Measurements from ENCODE around the gene ARMC8.

Gene ARMC8

DNA sequence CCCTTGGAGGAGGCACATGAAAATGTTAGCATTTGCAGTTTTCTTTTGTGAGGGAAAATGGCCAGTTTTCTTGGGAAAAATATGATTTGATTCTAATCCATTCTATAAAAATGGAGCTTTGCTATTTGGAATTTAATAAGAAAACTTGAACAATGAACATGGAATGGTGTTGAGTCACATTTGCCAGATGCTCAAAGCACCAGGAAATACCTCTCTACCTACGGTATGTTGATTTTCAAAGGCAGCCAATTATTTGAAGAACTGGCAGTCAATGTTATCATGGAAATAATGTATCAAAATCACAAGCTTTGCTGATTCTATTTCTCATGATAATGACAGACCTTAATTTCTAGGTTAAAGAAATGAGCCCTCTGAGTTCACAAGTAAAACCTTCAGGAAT is 127.7 kb downstream of the ARMC8 start:
- Histone ChIP-seq H3K9ac (ENCODE audit: low read depth, low read length) (no peak overlapping the region), H3K4me3 (ENCODE audit: low read length) (no peak overlapping the region), H3K27me3 (ENCODE audit: insufficient read depth, low read length) (no peaks in the 10 kb centered on the region), H3K36me3 (ENCODE audit: insufficient read depth, low read depth, low read length) (no peaks in the 10 kb centered on the region), H3K9me3 (ENCODE audit: insufficient read depth, low read depth, low read length) (no peaks in the 10 kb centered on the region), H3K4me1 (ENCODE audit: insufficient read depth, low read length) (no peaks in the 10 kb centered on the region), H3K27ac (ENCODE audit: low read length) (no peak overlapping the region)

DNA sequence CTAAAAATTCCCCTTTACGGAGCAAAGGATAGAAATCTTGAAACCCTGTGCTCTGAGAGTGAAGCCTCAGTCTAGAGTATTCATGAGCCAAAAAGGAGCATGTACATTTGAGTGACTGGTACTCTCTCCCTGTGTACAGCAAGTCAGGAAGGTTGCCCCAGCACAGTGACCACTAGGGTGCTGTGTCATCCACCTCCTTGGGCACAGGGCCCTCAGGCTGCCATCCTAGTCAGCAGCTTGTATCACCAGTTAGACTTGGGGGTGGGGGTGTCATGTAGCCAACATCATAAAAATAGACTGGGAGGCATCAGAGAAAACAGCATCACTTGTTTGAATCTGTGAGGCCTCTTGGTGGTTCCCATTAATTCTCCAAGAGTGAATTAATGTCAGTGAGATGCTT is 130.6 kb downstream of the ARMC8 start:
- no peaks in the 10 kb centered on the region for H3K36me3 ChIP-seq (ENCODE audit: insufficient read depth, low read depth, low read length)
- H3K27me3 ChIP-seq (ENCODE audit: insufficient read depth, low read length): no peaks in the 10 kb centered on the region
- H3K4me3 ChIP-seq (ENCODE audit: low read length): no peak overlapping the region
- H3K27ac ChIP-seq (ENCODE audit: low read length): no peak overlapping the region
- no peaks in the 10 kb centered on the region for H3K9me3 ChIP-seq (ENCODE audit: insufficient read depth, low read depth, low read length)
- H3K4me1 ChIP-seq (ENCODE audit: insufficient read depth, low read length): peaks cover 8% of the 10 kb centered on the region
- H3K9ac ChIP-seq (ENCODE audit: low read depth, low read length): no peak overlapping the region

DNA sequence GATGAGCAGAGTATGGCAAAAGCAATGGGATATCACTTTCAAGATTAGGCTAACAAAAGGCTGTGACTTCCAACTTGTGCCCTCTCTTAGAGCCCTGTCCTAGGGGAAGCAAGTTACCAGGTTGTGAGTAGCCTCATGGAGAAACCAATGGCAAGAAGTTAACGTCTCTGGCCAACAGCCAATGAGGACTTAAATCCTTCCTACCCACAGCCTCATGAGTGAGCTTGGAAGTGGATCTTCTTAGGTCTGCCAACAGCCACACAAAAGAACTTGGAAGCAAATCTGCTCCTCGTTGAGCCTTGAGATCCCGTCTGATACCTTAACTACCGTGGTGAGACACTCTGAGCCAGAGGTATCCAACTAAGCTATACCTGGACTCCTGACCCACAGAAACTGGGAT is 136.9 kb downstream of the ARMC8 start:
- Histone ChIP-seq H3K9ac (ENCODE audit: low read depth, low read length) (no peak overlapping the region), H3K9me3 (ENCODE audit: insufficient read depth, low read depth, low read length) (no peaks in the 10 kb centered on the region), H3K36me3 (ENCODE audit: insufficient read depth, low read depth, low read length) (no peaks in the 10 kb centered on the region), H3K4me1 (ENCODE audit: insufficient read depth, low read length) (peaks cover 12% of the 10 kb centered on the region), H3K27ac (ENCODE audit: low read length) (no peak overlapping the region), H3K4me3 (ENCODE audit: low read length) (no peak overlapping the region), H3K27me3 (ENCODE audit: insufficient read depth, low read length) (peaks cover 6% of the 10 kb centered on the region; the same call in 1 of the 2 replicates)

DNA sequence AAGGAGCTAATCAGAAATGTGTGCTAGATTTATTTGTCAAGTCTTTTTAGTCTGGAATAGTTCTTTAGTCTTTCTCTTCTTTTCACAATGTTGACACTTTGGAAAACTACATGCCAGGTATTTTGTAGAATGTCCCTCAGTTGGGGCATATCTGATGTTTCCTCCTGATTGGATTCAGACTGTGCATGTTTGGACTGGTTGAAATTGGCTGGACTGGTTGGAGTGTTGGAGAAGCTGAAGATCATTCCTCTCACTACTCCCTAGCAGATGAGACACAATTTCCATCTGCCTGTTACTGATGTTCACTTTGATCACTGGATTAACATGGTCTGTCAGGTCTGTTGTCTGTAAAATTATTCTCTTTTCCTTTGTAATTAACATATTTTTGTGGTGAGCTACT is 138.9 kb downstream of the ARMC8 start:
- Histone ChIP-seq H3K4me3 (ENCODE audit: low read length) (no peak overlapping the region), H3K9me3 (ENCODE audit: insufficient read depth, low read depth, low read length) (no peaks in the 10 kb centered on the region), H3K4me1 (ENCODE audit: insufficient read depth, low read length) (peaks cover 12% of the 10 kb centered on the region), H3K9ac (ENCODE audit: low read depth, low read length) (no peak overlapping the region), H3K27ac (ENCODE audit: low read length) (no peak overlapping the region), H3K27me3 (ENCODE audit: insufficient read depth, low read length) (peaks cover 6% of the 10 kb centered on the region; the same call in 1 of the 2 replicates), H3K36me3 (ENCODE audit: insufficient read depth, low read depth, low read length) (no peaks in the 10 kb centered on the region)

DNA sequence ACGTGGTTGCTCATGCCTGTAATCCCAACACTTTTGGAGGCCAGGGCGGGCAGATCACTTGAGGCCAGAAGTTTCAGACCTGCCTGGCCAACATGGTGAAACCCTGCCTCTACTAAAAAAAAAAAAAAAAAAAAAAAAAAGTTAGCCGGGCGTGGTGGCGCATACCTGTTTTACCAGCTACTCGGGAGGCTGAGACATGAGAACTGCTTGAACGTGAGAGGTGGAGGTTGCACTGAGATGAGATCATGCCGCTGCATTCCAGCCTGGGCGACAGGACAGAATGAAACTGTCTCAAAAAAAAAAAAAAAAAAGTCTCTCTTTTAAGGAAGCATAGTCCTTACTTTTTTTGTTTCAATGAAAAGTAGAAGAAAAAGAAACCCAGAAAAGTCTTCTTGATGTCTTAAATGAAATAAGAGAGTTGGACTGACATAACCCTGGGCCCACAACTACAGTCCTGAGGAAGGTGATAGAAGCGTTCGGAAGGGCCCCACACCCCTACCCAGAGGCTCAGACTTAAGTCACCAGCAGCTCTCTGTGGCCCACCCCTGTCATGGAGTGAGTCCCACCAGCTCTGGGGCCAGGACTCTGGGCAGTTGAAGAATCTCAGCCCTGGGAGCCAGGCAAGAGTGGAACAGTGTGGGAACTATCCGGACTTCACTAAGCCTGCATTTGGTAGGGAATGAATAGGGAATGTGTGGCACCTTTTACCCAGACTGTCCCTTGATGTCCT is 139.9 kb downstream of the ARMC8 start:
- Histone ChIP-seq H3K36me3 (ENCODE audit: insufficient read depth, low read depth, low read length) (no peaks in the 10 kb centered on the region), H3K27me3 (ENCODE audit: insufficient read depth, low read length) (peaks cover 6% of the 10 kb centered on the region; the same call in 1 of the 2 replicates), H3K9ac (ENCODE audit: low read depth, low read length) (no peak overlapping the region), H3K27ac (ENCODE audit: low read length) (no peak overlapping the region), H3K4me3 (ENCODE audit: low read length) (no peak overlapping the region), H3K4me1 (ENCODE audit: insufficient read depth, low read length) (peaks cover 8% of the 10 kb centered on the region; the same call in 1 of the 2 replicates), H3K9me3 (ENCODE audit: insufficient read depth, low read depth, low read length) (no peaks in the 10 kb centered on the region)

DNA sequence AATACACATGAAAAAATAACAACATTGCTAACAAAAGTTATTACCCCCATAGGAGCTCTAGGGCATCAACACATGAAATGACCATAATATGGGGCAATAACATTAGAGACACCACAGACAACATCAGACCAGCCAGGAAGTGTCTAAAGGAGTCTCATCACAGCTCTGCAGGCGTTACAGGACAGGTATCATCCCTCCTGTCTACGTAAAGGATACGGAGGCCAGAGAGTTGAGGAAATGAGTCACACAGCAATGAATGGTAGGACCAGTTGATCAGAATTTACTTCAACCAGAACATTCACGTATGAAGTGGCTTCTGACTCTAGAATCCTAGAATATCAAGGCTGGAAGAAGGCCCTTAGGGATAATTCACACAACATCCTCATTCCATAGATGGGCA is 140.7 kb downstream of the ARMC8 start:
- H3K9me3 ChIP-seq (ENCODE audit: insufficient read depth, low read depth, low read length): no peaks in the 10 kb centered on the region
- H3K9ac ChIP-seq (ENCODE audit: low read depth, low read length): no peak overlapping the region
- no peak overlapping the region for H3K4me3 ChIP-seq (ENCODE audit: low read length)
- H3K4me1 ChIP-seq (ENCODE audit: insufficient read depth, low read length): peaks cover 3% of the 10 kb centered on the region; the same call in 1 of the 2 replicates
- no peak overlapping the region for H3K27ac ChIP-seq (ENCODE audit: low read length)
- no peaks in the 10 kb centered on the region for H3K36me3 ChIP-seq (ENCODE audit: insufficient read depth, low read depth, low read length)
- peaks cover 6% of the 10 kb centered on the region; the same call in 1 of the 2 replicates for H3K27me3 ChIP-seq (ENCODE audit: insufficient read depth, low read length)

- H3K4me3 ChIP-seq (ENCODE audit: low read length): no peak overlapping the region
- H3K4me1 ChIP-seq (ENCODE audit: insufficient read depth, low read length): peaks cover 3% of the 10 kb centered on the region; the same call in 1 of the 2 replicates
- H3K27me3 ChIP-seq (ENCODE audit: insufficient read depth, low read length): peaks cover 6% of the 10 kb centered on the region; the same call in 1 of the 2 replicates
- H3K9me3 ChIP-seq (ENCODE audit: insufficient read depth, low read depth, low read length): no peaks in the 10 kb centered on the region
- no peak overlapping the region for H3K9ac ChIP-seq (ENCODE audit: low read depth, low read length)
- no peaks in the 10 kb centered on the region for H3K36me3 ChIP-seq (ENCODE audit: insufficient read depth, low read depth, low read length)
- no peak overlapping the region for H3K27ac ChIP-seq (ENCODE audit: low read length)
Measured at GRCh38 chr3:138328341-138328740, 141.2 kb downstream of the ARMC8 start.

DNA sequence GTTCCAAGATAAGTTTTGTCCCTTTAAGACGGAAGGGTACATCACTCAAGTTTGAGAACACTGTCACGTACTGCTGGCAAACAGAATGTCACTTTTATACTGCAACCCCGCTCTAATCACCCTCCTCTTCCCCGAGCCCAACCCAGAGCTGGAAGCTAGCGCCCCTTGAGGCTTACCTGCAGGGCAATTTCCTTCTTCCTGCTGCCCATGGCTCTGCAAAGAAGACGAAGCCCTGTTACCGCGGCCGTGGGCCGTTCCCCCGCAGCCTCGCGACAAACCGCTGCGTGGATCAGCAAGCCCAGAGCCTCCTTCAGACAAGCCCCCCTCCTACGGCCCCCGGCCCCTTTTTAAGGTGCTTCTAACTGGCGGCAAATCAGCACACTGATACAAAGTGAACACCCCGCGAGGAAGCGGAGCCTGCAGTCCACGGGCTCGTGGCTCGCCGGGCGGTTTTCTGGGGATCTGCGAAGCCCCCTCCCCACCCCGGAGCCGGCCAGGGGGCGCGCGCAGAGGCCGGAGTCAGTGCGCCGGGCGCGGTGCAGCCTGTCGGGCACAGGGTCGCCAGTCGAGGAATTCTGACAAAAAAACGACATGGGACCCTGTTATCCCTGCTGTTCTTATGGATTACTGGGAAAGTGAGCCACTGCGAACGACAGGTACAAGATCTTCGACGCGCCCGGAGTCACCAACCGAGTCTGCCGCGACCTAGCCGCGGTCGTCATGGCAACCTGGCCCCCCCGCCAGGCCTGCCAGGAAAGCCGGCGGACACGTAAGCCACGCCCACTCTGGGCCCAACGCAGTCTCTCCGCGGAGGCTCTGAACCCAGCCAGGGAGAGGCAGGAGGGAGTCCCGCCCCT is 142.3 kb downstream of the ARMC8 start, which contains the start of gene NME9:
NME9 (minus strand) TSS at position 725 of the 857 bp plus-strand sequence; CDS start at position 209, 516 bp downstream.
- peak within 1 kb of the TSS; percentile 45; the same call in 1 of the 2 replicates for H3K9ac ChIP-seq (ENCODE audit: low read depth, low read length)
- H3K27ac ChIP-seq (ENCODE audit: low read length): no peak within 1 kb of the TSS
- no peaks in the 10 kb centered on the region for H3K9me3 ChIP-seq (ENCODE audit: insufficient read depth, low read depth, low read length)
- H3K27me3 ChIP-seq (ENCODE audit: insufficient read depth, low read length): peaks cover 6% of the 10 kb centered on the region; the same call in 1 of the 2 replicates
- H3K4me1 ChIP-seq (ENCODE audit: insufficient read depth, low read length): peaks cover 3% of the 10 kb centered on the region; the same call in 1 of the 2 replicates
- H3K36me3 ChIP-seq (ENCODE audit: insufficient read depth, low read depth, low read length): no peaks in the 10 kb centered on the region
- H3K4me3 ChIP-seq (ENCODE audit: low read length): peak within 1 kb of the TSS; percentile 74

DNA sequence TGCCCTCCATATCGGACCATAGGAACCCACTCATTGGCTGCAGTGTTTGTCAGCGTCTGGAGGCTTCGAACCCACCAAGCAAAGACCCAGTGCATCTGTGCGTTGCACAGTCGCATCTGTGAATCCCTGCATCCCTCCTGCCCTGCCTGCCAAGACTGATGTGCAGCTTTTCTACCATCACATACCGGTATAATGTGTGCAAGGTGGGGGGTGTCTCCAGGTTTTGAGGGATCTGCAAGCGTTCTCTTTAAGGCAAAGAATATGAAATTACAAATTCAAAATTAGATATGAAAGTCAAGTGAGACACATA is 142.8 kb downstream of the ARMC8 start:
- Histone ChIP-seq H3K27ac (ENCODE audit: low read length) (no peak overlapping the region), H3K4me3 (ENCODE audit: low read length) (peak overlapping the region; percentile 49; the same call in 1 of the 2 replicates), H3K9ac (ENCODE audit: low read depth, low read length) (no peak overlapping the region), H3K9me3 (ENCODE audit: insufficient read depth, low read depth, low read length) (no peaks in the 10 kb centered on the region), H3K36me3 (ENCODE audit: insufficient read depth, low read depth, low read length) (no peaks in the 10 kb centered on the region), H3K27me3 (ENCODE audit: insufficient read depth, low read length) (peaks cover 6% of the 10 kb centered on the region; the same call in 1 of the 2 replicates), H3K4me1 (ENCODE audit: insufficient read depth, low read length) (peaks cover 3% of the 10 kb centered on the region; the same call in 1 of the 2 replicates)

DNA sequence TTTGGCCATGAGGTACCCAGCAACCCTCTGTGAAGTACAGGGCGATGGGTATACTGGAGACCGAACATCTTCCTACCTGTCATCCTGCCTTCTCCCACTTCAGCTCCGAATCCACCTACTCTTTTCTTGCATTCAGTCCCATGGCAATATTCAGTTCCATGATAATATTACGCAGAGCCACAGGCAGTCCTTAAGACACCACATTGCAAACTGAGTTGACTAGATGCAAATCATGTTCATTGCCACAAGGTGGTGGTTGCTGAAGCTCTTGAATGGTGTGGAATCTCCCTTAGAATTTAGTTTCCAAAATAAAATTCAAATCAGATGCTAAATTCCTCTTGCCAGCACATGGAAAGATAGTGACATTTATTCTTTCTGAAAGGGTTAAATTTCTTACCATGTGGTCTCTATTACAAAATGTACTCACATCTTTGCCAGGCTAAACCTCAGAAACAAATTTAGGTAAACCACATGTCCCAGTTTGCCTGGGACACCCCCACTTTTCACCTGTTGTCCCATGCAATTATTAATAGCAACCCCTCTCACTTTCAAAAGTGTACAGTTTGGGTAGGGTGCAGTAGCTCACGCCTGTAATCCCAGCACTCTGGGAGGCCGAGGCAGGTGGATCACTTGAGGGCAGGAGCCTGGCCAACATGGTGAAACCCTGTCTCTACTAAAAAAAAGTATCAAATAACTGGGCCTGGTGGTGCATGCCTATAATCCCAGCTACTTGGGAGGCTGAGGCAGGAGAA is 144.2 kb downstream of the ARMC8 start:
- H3K4me3 ChIP-seq (ENCODE audit: low read length): no peak overlapping the region
- H3K4me1 ChIP-seq (ENCODE audit: insufficient read depth, low read length): peaks cover 11% of the 10 kb centered on the region; the same call in 1 of the 2 replicates
- H3K36me3 ChIP-seq (ENCODE audit: insufficient read depth, low read depth, low read length): no peaks in the 10 kb centered on the region
- no peak overlapping the region for H3K9ac ChIP-seq (ENCODE audit: low read depth, low read length)
- peaks cover 6% of the 10 kb centered on the region; the same call in 1 of the 2 replicates for H3K27me3 ChIP-seq (ENCODE audit: insufficient read depth, low read length)
- no peak overlapping the region for H3K27ac ChIP-seq (ENCODE audit: low read length)
- H3K9me3 ChIP-seq (ENCODE audit: insufficient read depth, low read depth, low read length): no peaks in the 10 kb centered on the region

DNA sequence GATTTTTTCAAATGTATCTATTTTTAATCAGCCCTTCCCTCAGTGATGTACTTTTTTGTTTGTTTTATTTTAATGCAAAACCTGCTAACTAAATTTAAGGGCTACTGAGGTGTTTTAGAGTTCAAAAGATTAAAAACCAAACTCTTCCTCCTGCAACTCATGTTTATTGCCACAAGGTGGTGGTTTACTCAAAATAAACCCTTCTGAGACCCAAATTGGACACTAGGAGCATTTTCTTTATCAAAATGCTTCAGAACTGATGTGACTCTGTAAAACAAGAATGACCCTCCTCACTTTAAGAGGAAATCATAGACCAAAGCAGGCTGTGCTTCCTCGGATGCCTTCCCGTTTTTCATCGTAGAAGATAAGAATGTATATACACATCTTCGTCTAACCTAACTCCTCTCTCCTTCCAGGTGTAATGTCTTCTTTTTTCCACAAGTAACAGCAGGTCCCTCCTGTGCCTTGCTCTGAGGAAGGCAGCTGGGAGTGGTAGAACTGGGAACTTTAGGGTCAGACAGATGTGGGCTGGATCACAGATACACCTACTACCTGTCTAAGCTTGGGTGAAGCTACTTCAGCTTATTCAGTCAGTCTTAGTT is 145.5 kb downstream of the ARMC8 start:
- Histone ChIP-seq H3K4me3 (ENCODE audit: low read length) (no peak overlapping the region), H3K9ac (ENCODE audit: low read depth, low read length) (no peak overlapping the region), H3K4me1 (ENCODE audit: insufficient read depth, low read length) (peaks cover 17% of the 10 kb centered on the region; the same call in 1 of the 2 replicates), H3K27ac (ENCODE audit: low read length) (no peak overlapping the region), H3K36me3 (ENCODE audit: insufficient read depth, low read depth, low read length) (no peaks in the 10 kb centered on the region), H3K9me3 (ENCODE audit: insufficient read depth, low read depth, low read length) (no peaks in the 10 kb centered on the region), H3K27me3 (ENCODE audit: insufficient read depth, low read length) (peaks cover 6% of the 10 kb centered on the region; the same call in 1 of the 2 replicates)

Measured in iPS-20b (cell line).